Activated naive CD4-positive, alpha-beta T cell (primary cell): ENCODE measurements around the gene MESP1.

Source experiments
- DNase-seq, 4 experiments: peaks; one replicate each; lab custom pipeline; 2025; lab: John Stamatoyannopoulos, UW

MESP1 gene

DNA sequence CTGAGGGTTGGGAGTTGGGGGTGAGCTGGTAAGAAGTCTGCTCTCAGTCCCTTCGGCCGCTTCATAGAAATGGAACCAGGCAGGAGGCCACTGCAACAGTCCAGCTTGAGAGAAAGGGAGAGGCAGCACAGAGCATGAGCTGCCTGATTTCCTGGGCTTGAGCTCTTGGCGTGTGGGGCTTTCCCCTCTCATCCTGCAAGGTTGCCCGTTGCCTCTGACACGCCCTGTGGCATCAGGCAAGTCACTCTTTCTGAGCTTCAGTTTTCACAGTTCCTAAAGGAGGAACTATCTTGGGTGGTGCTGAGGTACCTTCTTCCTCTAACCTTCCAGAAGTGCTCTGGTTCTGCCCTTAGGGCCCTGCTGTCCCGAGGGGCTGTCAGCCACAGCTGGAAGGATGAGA, 30.0 kb upstream of the MESP1 start:
- no peak for DNase-seq

DNA sequence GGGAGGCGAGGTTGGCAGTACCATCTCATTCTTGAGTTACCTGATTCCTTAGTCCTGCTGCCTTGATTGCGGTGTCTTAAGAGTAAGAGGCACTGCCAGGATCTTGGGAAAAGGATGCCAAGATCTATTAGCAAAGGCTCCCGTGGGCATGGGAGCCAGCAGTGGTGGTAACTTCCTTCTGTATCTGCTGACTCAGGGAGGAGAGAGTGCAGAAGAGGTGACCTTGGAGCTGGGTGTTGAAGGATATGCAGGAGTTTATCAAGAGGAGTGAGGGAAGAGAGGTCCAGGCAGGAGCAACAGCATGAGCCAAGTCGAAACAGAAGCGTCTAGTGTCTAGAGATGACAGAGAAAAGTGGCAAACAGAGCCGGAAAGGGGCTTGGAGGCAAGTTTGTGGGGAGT, 29.6 kb upstream of the MESP1 start:
- DNase-seq = no peak

DNA sequence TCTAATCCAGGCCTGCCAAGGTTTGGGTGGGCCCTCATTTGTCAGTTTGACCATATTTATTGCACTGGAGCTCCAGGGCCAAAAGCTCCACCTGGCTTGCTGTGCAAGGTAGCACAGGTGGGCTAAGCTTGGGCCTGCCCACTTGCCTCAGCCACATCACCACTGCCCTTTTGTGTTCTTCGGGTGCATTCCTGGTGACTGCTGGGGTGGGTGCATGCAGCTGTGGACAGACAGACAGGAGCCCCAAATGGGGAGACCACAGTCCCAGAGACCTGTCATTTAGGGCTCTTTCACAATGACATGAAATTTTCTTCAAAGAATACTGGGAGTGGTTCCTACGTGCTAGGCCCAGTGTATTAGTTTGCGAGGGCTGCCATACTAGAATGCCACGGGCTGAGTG, 27.8 kb upstream of the MESP1 start:
- DNase-seq = no peak

DNA sequence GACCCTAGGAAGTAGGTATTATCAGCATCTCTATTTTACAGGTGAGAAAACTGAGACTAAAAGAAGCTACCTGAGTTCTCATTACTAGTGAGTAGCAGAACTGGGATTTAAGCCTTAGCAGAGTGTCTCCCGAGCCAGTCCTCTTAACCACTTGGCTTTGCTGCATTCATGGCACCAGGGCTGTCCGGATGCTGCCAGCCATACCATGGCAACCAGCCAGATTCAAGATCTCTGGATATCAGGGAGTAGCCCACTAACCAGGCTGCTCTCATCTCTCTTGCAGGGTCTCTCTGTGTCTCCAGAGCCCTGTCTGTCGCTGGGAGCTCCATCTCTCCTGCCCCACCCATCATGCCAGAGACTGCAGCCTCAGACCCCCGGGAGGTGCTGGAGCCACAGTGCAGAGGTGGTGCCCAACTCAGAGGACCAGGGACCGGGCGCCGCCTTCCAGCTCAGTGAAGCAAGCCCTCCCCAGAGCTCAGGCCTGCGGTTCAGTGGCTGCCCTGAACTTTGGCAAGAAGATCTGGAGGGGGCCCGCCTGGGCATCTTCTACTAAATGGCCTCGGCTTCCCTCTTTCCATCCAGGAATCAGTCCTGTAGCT, 26.8 kb upstream of the MESP1 start:
- DNase-seq = no peak

DNA sequence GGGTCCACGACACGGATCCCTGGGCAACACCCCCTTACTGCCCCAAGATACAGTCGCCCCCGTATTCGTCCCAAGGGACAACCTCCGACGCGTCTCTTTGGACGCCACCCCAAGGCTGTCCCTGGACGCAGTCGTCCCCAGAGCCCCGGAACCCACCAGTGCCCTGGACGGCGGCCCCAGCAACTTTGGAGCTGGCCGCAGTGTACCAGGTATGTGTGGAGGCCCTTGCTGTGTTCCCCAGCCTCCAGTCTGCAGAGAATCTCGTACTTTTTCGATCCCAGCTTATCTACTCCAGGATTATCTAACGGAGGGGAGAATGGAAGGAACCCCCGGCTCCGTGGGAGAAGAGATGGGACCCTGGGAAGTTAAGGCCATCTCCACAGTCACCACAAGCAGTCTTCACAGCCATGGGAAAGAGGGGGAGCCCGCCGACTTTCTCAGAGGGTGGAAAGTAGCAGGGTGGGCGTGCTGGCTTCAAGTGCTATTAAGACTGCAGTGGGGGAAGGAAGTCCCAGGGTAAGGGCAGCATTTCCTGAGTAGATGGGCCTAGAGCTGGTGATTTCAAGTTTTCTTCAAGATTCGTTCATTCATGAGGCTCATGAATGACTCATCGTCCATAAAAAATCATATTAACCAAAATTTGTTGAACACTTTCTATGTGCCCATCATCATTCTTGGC, 26.2 kb upstream of the MESP1 start:
- no peak for DNase-seq

DNA sequence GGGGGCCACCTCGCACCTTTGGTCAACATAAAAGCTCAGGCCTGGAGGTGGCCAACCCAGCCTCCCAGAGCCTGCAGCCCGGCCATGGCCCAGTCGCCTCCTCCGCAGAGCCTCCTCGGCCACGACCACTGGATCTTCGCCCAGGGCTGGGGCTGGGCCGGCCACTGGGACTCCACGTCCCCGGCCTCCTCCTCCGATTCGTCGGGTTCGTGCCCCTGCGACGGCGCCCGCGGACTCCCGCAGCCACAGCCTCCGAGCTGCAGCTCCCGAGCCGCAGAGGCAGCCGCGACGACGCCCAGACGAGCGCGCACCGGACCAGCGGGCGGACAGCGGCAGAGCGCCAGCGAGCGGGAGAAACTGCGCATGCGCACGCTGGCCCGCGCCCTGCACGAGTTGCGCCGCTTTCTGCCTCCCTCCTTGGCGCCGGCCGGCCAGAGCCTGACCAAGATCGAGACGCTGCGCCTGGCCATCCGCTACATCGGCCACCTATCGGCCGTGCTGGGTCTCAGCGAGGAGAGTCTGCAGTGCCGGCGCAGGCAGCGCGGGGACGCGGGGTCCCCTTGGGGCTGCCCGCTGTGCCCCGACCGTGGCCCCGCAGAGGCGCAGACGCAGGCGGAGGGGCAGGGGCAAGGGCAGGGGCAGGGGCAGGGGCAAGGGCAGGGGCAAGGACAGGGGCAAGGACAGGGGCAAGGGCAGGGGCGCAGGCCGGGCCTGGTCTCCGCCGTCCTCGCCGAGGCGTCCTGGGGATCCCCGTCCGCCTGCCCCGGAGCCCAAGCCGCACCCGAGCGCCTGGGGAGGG, 25.4 kb upstream of the MESP1 start, which contains the start of gene MESP2:
TSS of gene MESP2 (plus strand) at position 59 of the 799 bp plus-strand sequence. CDS start at position 85, 26 bp downstream.
- DNase-seq = peak in 3 of 4 experiments; percentile 5 to 16 (median 9)

DNA sequence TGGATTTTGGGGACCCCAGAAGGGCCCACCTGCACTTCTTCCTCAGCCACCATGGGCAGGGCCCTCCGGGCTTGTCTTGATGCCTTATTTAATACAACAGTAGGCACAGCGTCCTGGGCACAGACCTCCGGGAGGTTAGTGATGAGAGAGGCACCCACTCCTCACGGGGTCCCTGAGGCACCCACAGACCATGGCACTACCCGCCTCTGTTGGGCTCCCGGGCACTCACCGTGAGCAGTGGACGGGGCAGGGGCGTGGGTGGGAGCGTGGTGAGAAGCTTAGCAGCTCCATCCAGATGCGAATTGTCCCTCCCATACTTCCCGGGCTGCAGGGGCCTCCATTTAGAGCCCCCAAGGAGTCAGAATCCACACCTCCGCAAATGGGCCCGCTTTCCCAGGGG, 24.8 kb upstream of the MESP1 start:
- no peak for DNase-seq

DNA sequence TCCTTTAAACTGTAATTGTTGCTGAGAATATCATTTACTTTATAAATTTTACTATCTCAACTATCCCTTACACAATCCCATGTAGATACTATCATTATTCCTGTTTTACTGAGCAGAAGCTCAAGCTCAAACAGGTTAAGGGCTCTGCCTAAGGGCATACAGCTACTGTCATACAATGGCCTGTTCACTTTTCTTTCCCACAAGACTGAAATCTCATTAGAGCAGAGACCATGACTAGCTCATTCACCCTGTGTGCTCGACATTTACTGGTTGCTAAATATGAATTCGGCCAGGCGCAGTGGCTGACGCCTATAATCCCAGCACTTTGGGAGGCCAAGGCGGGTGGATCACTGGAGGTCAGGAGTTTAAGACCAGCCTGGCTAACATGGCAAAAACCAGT, 23.4 kb upstream of the MESP1 start:
- DNase-seq = no peak

DNA sequence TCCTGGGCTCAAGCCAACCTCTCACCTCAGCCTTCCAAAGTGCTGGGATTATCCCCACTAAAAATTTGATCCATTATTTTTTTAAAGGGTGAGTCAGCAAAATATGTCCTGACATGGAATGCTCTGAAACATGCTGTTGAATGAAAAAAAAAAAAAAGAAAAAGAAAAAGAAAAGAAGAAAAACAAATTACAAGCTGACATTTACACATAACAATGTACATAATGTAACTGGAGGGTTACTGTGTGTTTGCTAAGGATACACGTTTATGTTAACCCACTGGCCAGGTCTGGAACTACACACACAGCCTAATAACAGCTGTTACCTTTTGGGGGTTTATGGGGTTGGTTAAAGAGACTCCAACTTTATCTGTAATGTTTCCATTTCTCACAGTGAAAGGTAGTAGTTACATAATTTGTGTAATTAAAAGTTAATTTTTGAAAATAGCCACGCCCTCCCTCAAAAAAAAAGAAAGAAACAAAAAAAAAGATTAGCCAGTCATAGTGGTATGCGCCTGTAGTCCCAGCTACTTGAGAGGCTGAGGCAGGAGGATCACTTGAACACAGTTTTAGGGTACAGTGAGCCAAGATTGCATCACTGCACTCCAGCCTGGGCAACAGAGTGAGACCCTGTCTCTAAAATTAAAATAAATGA, 22.0 kb upstream of the MESP1 start:
- DNase-seq = no peak

DNA sequence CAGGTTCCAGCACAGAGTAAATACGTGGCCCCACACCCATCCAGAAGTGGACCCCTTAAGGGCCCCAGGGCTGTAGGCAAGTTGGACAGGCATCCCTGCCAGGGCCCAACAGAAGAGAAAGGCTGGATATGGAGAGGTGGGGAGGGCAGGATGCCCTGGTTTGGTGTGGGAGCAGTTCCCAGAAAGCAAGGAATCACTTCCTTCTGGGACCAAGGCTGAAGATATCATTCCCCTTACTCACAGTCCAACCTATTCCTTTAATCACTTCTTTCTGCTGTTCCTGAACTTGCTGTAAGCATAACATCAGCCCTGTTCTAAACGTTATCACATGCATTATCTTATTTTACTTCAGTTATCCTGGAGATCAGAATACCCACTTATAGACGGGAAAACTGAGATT, 19.0 kb upstream of the MESP1 start:
- DNase-seq = no peak

DNA sequence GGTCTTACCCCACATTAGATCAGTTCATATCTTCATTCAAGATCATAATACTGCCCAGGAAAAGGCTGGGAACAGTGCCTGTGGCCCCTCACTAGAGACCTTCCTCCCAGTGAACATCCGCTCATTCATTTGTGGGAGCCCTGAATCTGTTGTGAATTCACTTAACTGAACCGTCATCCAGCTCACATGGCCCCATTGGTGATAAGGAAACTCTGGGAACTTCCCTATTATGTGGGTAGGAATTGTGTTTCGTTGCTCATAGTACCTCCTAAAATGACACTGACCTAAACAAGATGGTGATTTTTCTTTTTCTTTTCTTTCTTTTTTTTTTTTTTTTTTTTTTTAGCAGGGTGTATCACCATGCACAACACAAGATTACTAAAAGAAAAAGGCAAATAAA, 18.3 kb upstream of the MESP1 start:
- DNase-seq = no peak

DNA sequence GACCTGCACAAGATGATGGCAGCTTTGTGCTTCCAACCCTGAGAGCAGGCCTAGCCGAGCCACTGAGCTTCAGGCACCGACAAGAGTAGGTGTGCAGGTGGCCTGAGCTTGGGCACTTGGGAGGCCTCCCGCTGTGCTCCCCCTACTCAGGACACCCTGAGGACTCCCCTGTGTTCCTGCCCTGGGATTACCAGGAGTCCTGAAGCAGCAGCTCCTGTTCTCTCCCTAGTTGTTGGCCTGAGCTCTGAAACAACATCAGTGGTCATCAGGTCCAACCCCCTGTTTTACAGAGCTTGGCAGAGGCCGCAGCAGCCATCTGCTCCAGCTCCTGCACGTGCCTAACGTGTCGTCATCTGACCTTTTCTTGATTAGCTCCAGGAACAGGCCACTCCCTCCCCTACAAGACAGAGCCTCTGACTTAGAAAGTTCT, 17.0 kb upstream of the MESP1 start:
- DNase-seq = no peak

DNA sequence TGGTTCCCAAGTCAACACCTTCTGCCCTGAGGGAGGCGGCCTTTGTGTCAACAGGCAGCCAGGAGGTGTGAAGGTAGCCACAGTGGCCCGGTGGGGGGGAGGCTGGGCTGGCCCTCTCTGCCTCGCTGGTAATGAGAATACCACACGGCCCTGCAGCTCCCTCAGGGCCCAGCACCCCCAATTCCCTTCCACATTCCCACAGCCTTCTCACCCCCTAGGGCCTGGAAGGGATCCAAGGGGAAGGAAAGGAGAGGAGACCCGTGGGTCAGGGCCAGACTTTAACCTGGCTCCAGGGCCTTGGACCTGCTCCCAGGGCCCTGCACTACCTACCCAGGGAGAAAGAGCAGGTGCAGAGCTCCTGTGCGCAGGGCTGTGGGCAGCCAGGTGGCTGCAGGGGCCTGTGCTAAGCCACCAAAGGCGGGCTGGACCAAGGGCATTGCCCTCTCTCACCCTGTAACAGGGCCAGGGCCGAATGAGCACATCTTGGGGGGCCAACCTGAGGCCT, 16.4 kb upstream of the MESP1 start:
- no peak for DNase-seq

DNA sequence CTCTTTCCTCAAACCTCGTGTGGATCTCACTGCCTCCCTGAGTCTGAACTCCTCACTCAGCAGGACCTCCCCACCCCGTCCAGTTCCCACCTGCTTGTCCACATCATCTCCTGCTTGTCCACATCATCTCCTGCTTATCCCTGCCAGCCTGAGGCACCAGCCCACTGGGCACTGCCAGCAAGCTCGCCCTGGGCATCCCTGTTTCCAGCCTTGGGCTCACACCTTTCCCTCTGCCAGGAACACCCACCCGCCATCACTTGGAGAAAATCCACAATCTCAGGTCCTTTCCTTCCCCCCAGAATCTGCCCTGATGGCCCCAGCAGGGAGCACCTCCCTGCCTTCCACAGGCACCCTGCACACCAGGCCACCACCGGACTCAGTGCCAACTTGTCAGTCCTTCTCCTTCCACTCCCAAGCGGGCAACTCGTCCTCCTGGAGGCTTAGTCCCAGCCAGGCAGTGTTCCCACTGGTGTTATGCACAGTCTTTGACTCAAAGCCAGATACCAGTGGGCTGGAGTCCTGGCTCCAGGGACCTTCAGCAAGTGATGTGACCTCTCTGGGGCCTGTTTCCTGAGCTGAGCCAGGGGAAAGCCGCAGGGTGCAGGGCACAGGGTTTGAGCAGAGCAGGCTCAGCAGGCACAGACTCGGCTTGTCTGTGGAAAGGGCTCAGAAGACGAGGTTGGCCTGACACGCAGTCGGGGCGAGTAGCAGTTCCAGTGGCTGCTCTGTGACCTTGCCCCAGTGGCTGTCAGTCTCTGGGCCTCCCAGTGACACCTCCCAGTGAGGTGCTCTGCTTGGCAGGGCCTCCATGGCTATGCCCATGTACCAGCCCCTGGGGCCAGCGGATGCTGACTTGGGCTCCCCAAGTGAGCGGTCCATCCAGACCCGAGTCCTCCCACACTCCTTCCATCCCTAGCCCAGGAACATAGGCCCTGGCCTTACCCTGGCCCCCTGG, 15.6 kb upstream of the MESP1 start:
- DNase-seq = no peak

DNA sequence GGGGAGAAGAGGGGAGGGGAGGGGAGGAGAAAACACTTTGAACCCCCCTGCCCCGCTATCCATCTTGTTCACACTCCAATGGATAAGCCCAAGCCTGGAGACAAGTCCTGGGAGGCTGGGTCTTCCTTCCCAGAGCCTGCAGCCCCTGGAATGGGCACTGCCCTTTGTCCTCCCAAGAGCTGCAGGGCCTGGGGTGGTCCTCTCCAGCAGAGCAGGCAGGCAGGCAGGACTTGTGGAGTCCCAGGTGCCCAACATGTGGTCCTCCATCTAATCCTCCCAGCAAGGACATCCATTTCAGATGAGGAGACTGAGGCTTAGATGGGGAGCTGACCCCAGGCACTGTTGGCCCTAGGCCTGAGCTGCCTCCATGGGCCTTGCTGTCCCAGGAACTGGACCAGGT, 14.6 kb upstream of the MESP1 start:
- no peak for DNase-seq

DNA sequence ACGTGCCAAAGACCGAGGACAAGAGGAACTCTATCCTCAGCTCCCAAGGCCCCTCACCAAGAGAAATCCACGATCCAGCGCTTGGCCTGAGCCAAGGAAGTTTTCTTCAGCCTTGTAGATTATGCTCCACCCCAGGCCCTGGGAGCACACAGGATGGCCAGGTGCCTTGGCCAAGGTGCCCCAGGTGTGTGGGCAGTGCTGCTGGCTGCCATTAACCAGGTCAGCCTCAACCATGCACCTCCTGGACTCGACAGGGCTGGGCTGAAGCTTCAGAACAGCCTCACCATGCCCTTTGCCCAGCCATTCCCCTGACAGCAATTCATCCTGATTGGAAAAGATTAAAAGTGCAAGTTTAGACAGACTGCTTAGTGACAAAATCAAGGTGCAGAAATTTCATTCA, 10.9 kb upstream of the MESP1 start:
- DNase-seq = no peak

DNA sequence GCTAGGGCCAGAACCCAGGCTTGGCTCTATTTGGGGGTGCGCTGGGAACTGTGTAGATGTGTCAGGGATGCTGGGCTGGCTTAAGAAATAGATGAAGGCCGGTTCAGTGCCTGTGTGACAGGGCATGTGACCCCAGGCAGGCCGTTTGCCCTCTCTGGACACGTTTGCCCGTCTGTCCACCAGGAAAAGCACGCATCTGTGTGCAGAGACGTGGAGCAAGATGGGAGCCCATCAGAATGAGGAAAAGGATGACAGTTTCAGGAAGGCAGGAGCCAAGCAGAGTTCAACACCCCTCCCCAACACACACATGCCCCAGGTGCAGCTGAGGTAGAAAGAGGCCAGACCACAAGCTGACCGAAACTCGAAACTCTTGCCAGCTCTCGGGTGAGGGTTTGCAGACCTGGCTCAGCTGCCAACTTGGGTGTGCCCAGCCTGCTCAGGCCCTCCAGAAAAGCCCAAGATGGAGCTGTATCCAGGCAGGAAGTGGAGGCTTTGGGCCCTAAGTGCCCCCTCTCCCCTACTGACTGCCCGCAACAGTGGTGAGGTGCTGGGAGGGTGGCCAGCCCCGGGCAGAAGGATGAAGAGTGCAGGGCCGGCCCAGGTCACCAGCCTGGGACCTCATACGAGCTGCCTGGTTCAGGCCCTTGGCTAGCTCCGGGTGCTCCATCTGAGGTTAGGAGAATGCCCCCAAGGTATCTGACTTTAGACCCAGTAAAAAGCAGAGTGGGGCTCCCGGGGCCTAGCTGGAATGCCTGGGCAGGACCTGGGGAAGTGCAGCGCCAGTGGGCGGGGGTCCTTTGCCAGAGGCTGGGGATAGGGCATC, 10.2 kb upstream of the MESP1 start:
- no peak for DNase-seq

DNA sequence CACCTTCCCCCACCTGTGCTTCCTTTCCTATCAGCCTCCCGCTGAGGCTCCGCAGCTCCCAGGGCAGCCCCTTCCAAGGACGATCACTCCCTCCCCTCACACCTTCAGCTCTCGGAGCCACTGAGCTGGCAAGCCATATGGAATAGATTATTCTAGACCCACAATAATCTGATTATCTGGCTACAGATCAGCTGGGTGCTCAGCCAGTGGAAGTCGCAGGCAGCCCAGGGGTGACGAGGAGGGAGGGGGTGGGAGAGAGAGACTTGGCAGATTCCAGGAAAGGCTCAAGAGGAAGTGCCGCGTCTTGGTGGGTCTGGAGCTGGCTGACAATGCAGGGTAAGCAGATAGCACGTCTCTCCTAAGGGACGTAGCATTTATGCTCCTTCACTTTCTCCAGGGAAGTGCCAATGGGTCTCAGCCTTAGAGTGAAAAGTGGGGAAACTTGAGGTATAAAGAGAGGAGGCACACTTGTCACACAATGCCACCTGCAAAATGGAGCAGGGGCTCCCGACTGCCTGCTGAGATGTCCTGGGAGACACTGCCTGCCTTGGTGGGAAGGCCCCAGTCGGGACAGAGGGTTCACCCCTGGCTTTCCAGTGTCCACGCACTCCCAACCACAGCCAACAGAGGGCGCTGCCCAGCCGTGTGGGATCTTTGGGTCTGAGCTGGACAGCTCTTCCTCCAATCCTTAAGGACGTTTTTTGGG, 9.4 kb upstream of the MESP1 start:
- DNase-seq = peak; percentile 29 to 45 (median 40)

DNA sequence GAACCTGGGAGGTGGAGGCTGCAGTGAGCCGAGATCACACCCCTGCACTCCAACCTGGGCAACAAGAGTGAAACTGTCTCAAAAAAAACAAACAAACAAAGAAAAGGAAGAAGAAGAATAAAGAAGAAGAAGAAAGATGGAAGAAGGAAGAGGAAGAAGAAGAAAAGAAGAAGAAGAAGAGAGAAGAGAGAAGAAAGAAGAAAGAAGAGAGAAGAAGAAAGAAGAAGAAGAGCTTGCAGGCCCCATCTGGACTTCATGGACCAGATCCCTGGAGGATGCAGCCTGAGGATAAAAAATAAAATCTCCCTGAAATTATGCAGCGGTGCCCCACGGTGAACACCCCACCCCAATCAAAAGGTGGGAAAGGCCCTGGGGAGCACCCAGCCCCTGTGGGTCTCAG, 8.8 kb upstream of the MESP1 start:
- DNase-seq = no peak

DNA sequence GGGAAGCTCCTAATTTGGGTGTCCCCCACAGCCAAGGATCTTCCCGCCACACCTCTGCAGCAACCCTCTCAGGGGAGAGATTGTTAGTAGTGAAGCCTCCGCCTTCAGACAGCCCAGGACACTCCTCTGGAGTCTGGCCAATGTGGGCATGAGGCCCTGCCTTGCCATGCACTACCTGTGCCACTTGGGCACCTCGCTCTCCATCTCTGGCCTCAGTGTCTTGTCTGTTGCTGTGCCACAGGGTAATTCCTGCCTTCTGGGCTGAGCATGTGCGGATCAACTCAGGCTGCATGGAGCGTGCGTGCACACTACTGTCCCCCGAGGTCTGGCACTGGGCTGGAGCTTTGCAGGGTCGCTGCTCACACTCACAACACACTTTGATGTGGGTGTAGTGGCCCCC, 7.9 kb upstream of the MESP1 start:
- no peak for DNase-seq
